HUES64 (cell line): ENCODE results near the gene DOCK2.
A peak's percentile ranks its signal among the peaks of the same experiment; 100 is the strongest.

Source experiments
- H3K27ac ChIP-seq: 2 replicates; pipeline ENCODE4 v1.7.0; 2013; ENCODE audit warnings: low read depth, low read length, inconsistent platforms
- H3K27me3 ChIP-seq: 2 replicates; pipeline ENCODE4 v1.6.1; 2013; ENCODE audit warnings: mild to moderate bottlenecking, low read length; ENCODE audit not compliant: insufficient read depth
- H3K36me3 ChIP-seq: 2 replicates; pipeline ENCODE4 v1.6.1; 2013; ENCODE audit warnings: mild to moderate bottlenecking, low read length; ENCODE audit not compliant: insufficient read depth
- H3K4me1 ChIP-seq: 2 replicates; pipeline ENCODE4 v1.6.1; 2013; ENCODE audit warnings: mild to moderate bottlenecking, low read length, moderate library complexity; ENCODE audit not compliant: insufficient read depth
- H3K4me3 ChIP-seq: 2 replicates; pipeline ENCODE4 v1.5.1; 2013; ENCODE audit warnings: mild to moderate bottlenecking, low read length, moderate library complexity
- H3K9ac ChIP-seq: 2 replicates; pipeline ENCODE4 v1.6.1; 2013; ENCODE audit warnings: mild to moderate bottlenecking, low read depth, low read length
- H3K9me3 ChIP-seq: 2 replicates; pipeline ENCODE4 v1.6.1; 2013; ENCODE audit warnings: low read depth, low read length; ENCODE audit not compliant: insufficient read depth
- WGBS: fragments of 150-250, 120-280 bp; methylation state at CpG from one replicate; pipeline ENCODE4 v1.1.7; 2013; ENCODE audit warnings: missing lambda C conversion rate; 5-methylcytosine and 5-hydroxymethylcytosine counted together

DOCK2 gene

DNA sequence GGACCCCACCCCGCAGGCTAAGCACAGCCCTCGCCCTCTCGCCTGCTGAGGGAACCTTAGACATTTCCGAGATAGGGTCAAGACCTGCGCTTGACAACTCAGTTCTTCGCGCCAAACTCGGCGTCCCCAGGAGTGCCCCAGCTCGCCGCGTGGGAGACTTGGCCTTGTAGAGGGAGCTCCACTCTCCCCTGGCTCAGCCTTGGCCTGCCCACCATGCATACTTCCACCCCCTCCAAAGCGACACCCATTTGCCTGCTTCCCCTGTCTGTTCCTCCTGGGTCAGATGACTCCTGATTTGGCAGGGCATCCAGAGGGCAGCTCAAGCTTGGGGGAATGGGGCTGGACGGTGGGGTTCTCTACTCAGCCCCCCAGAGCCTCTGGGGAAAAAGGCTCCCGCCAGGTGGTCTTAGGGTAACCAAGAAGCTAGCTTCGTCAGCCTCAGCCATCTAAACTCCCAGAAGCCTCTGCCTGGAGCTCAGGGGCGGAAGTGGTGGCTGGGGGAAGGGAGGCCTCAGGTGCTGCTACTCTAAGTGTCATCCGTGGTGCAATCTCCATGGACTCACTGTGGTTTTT lies 560 bp downstream of the DOCK2 start:
- peaks cover 22% of the 10 kb centered on the region for H3K27me3 ChIP-seq
- peaks cover 13% of the 10 kb centered on the region for H3K9me3 ChIP-seq
- H3K27ac ChIP-seq = no peak overlapping the region
- 32% methylated on average over 18 of the region's 18 CpGs for WGBS
- no peaks in the 10 kb centered on the region for H3K4me1 ChIP-seq
- H3K4me3 ChIP-seq = peak overlapping the region; percentile 54
- no peaks in the 10 kb centered on the region for H3K36me3 ChIP-seq
- no peak overlapping the region for H3K9ac ChIP-seq

DNA sequence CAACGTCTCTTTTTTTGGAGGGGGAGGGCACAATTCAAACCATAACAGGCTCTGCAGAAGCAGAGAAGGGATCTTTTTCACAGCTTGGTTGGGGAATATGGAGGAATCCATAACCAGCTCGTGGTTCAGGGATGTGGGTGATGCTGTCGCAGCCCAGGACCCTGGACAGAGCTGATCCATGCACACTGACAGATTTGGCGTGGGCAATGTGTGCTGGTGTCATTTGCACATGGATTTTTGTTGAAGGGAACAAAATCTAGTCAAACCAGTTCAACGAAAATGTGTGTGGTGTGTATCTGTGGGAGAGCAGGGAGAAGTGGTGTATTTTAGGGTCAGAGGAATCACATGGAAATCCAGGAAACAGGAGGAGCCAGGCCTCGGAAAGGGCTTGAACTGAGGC lies 4.2 kb downstream of the DOCK2 start:
- 66% methylated on average over 6 of the region's 6 CpGs for WGBS
- H3K27ac ChIP-seq = no peak overlapping the region
- H3K9me3 ChIP-seq = peaks cover 6% of the 10 kb centered on the region
- no peaks in the 10 kb centered on the region for H3K36me3 ChIP-seq
- no peak overlapping the region for H3K9ac ChIP-seq
- peaks cover 18% of the 10 kb centered on the region for H3K27me3 ChIP-seq
- H3K4me3 ChIP-seq = no peak overlapping the region
- H3K4me1 ChIP-seq = no peaks in the 10 kb centered on the region

DNA sequence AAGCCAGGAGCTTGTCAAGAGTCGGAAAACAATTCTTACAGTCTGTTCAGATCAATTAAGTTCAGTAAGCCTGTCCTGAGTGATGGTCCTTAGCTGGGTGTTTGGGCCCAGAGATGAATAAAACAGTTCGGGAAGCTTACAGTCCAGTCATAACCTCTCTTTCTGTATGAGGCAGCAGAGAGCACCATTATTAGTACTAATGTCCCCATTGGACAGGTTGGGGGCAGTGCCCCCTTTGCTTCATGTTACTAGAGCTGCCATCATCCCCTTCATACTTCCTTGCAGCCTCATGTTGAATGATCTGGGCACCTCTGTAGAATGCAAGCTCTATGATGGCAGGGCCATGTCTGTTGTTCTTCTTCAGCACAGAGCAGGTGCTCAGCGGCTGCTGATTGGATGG lies 9.8 kb downstream of the DOCK2 start:
- Histone ChIP-seq H3K36me3 (no peaks in the 10 kb centered on the region), H3K9ac (no peak overlapping the region), H3K4me1 (0 out of 2 replicates have a peak, but pooled peaks cover 9% of the 10 kb centered on the region), H3K27me3 (no peaks in the 10 kb centered on the region), H3K9me3 (no peaks in the 10 kb centered on the region), H3K27ac (no peak overlapping the region), H3K4me3 (no peak overlapping the region)
- WGBS = 93% methylated on average over 3 of the region's 3 CpGs

DNA sequence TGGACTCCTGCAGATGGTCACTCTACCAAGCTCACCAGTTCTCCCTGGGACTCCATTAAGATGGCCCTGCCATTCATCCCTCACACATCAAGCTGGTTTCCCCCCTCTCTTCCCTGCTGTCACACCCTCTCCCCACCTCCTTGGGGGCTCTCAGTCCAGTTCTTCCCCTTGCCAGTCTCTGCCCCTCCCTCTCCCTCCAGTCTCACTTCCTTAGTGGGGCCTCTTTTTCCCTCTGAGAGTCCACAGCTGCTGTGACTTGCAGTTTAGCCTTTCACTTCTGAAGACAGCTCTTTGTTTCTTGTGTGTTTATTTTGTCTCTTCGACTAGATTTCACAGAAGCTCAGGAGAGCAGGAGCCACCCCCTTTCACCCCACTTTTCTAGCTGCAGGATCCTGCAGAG lies 10.5 kb downstream of the DOCK2 start:
- WGBS = 90% methylated on average over 1 of the region's 1 CpG
- H3K9ac ChIP-seq = no peak overlapping the region

DNA sequence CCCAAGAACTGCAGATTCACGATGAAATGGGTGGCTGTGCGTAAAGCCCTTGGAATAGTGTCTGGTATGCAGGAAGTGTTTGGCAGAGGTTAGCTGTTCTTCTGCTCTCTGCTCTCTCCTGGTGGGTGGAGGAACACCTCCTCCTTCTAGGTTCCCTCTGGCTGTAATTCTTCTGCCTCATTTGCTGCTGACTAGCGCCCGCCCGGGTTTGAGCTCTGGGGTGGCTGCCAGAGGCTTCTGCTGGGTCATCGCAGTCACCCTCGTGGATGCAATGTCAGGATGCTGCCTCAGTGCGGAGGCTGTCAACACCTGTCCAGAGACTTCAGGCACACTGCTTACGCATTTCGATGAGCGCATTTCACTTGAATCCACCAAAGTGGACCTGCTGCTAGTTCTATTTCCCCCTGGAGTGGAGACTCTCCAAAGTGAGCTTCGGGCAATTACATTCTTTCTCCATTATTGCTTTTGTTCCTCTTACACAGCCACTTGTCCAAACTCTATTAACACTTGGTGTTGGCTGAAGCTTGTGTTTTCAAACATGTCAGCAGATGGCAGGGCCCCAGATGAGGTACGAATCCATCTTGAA lies 11.7 kb downstream of the DOCK2 start:
- H3K9ac ChIP-seq = no peak overlapping the region
- H3K9me3 ChIP-seq = no peaks in the 10 kb centered on the region
- WGBS = 93% methylated on average over 12 of the region's 13 CpGs
- H3K27ac ChIP-seq = no peak overlapping the region
- no peaks in the 10 kb centered on the region for H3K27me3 ChIP-seq
- no peak overlapping the region for H3K4me3 ChIP-seq
- 0 out of 2 replicates have a peak, but pooled peaks cover 9% of the 10 kb centered on the region for H3K4me1 ChIP-seq
- H3K36me3 ChIP-seq = no peaks in the 10 kb centered on the region

More for the DNA sequence above, 10.5 kb downstream of the DOCK2 start:
- Histone ChIP-seq H3K4me1 (0 out of 2 replicates have a peak, but pooled peaks cover 9% of the 10 kb centered on the region), H3K4me3 (no peak overlapping the region), H3K27ac (no peak overlapping the region), H3K9me3 (no peaks in the 10 kb centered on the region), H3K36me3 (no peaks in the 10 kb centered on the region), H3K27me3 (no peaks in the 10 kb centered on the region)

DNA sequence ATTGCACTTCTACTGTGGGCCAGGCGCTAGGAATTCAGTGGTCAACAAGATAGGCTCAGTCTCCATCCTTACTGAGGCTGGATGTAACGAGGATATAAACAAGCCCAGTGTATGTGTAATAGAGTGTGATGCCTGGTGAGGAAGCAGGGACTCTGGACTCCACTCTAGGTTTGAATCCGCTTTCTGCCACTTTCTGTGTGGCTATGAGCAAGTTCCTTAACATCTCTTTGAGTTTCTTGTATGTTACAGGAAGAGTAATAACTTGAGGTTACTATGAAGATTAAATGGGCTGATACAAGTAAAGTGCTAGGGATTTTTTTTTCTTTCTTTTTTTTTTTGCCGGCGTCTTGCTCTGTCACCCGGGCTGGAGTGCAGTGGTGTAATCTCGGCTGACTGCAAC lies 12.4 kb downstream of the DOCK2 start:
- 95% methylated on average over 7 of the region's 7 CpGs for WGBS
- Histone ChIP-seq H3K4me1 (0 out of 2 replicates have a peak, but pooled peaks cover 9% of the 10 kb centered on the region), H3K36me3 (no peaks in the 10 kb centered on the region), H3K9ac (no peak overlapping the region), H3K27ac (no peak overlapping the region), H3K9me3 (no peaks in the 10 kb centered on the region), H3K4me3 (no peak overlapping the region), H3K27me3 (no peaks in the 10 kb centered on the region)

DNA sequence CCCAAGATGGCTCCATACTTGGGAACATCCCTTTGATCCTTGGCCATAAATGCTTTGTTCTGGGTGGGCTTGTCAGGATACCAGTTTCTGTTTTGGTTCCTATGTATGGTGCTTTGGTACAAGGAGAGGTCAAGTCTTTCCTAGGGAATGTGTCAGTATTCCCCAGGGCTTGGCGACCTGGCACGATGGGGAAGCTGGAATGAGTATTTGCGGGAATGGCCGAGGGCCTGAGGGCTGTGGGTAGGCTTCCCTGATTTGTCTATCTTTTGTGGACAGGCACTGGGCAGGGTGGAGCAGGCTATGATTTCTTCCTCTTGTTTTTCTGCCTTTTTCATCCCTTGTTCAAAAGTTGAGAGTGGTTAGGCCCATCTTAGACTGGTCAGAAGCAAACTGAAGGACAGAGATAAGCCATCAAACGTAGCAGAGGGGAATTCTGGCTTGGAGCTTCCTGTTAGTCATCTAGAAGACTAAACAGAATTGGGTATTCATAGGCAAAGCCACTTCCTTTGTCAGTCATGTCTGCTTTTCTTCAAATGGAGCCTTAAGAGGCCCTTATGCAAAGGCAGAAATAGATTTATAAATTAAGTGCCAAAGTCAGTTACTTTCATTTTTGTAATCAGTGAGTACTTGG lies 13.7 kb downstream of the DOCK2 start:
- no peaks in the 10 kb centered on the region for H3K27me3 ChIP-seq
- 90% methylated on average over 5 of the region's 5 CpGs for WGBS
- no peak overlapping the region for H3K9ac ChIP-seq
- H3K4me1 ChIP-seq = 0 out of 2 replicates have a peak, but pooled peaks cover 9% of the 10 kb centered on the region
- H3K27ac ChIP-seq = no peak overlapping the region
- H3K9me3 ChIP-seq = no peaks in the 10 kb centered on the region
- no peak overlapping the region for H3K4me3 ChIP-seq
- no peaks in the 10 kb centered on the region for H3K36me3 ChIP-seq

DNA sequence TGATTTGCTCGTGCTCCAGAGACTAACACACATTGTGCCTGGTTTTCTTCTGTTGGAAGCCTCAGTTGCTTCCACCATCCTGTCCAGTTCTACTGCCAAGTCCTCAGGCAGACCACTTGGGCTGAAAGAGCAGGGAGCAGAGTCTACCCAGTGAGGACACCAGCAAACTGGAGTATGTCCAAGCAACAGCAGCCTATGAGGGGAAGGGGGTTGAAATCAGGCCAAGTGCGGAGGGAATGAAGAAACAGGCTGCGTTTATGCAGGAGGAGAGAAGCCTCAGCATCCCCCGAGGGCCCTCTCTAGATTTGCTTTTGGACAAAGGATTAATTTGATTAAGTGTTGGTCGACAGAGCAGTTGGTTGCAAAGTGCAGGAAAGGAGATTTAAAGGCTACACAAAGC lies 14.5 kb downstream of the DOCK2 start:
- no peaks in the 10 kb centered on the region for H3K9me3 ChIP-seq
- no peak overlapping the region for H3K27ac ChIP-seq
- no peak overlapping the region for H3K4me3 ChIP-seq
- no peaks in the 10 kb centered on the region for H3K27me3 ChIP-seq
- 85% methylated on average over 5 of the region's 5 CpGs for WGBS
- no peak overlapping the region for H3K9ac ChIP-seq
- H3K4me1 ChIP-seq = 0 out of 2 replicates have a peak, but pooled peaks cover 9% of the 10 kb centered on the region
- no peaks in the 10 kb centered on the region for H3K36me3 ChIP-seq

DNA sequence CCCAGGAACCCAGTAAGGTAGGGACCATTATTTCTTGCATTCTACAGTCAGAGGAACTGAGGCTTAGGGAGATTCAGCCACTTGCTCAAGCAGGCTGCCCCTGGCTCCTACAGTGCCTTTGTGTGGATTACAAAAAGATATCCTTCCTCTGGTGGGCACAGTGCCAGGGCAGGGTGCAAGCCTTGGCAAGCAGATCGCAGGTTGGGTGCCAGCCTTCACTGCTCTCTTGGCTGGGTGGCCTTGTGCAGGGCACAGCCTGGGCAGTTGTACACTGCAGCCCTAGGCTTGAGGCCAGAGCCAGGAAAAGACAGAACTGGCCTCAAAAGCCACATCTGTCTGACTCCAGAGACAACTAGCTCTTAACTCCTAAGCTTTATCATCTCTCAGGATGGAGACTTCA lies 15.0 kb downstream of the DOCK2 start:
- WGBS = 91% methylated on average over 1 of the region's 1 CpG
- Histone ChIP-seq H3K9ac (no peak overlapping the region), H3K27me3 (no peaks in the 10 kb centered on the region), H3K27ac (no peak overlapping the region), H3K4me3 (no peak overlapping the region), H3K36me3 (no peaks in the 10 kb centered on the region), H3K4me1 (0 out of 2 replicates have a peak, but pooled peaks cover 9% of the 10 kb centered on the region), H3K9me3 (no peaks in the 10 kb centered on the region)

DNA sequence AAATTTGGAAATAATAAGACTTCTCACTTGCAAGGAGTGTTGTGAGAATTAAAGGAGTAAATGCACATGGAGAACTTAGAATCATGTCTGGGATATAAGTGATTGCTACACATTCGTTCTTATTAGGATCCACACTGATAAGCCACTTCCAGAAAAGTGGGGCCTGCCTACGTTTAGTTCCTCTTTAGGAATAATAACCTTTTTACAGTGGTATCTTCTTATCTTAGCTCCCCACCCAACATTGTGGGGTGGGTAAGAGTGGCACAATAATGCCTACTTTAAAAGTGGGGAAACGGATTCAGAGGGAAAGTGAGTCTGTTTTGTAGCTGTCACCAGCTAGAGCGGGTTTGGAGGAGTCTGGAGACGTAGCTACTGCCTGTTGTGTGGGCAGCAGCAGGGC lies 16.0 kb downstream of the DOCK2 start:
- H3K27ac ChIP-seq = no peak overlapping the region
- H3K36me3 ChIP-seq = no peaks in the 10 kb centered on the region
- H3K4me3 ChIP-seq = no peak overlapping the region
- 92% methylated on average over 4 of the region's 5 CpGs for WGBS
- H3K4me1 ChIP-seq = 0 out of 2 replicates have a peak, but pooled peaks cover 9% of the 10 kb centered on the region
- no peaks in the 10 kb centered on the region for H3K27me3 ChIP-seq
- H3K9ac ChIP-seq = no peak overlapping the region
- no peaks in the 10 kb centered on the region for H3K9me3 ChIP-seq

DNA sequence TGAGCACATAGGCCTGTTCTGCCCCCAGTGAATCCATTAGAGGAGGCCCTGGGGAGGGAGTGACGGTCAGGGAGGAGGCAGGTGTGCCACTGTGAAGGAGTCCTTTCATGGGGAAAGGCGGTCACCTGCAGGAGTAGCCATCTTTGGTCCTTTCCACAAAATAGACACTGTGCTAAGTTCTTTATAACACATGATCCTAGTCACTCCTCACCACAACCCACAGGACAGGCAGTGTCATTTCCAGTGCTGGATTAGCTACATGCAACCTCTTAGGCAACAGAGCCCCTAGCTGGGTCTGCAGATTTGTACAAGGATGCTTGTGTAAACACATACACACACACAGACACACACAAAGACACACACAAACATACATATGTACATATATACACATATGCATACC lies 18.3 kb downstream of the DOCK2 start:
- H3K9me3 ChIP-seq = no peaks in the 10 kb centered on the region
- H3K27me3 ChIP-seq = no peaks in the 10 kb centered on the region
- H3K4me3 ChIP-seq = no peak overlapping the region
- 100% methylated on average over 2 of the region's 2 CpGs for WGBS
- no peaks in the 10 kb centered on the region for H3K36me3 ChIP-seq
- H3K9ac ChIP-seq = no peak overlapping the region
- no peak overlapping the region for H3K27ac ChIP-seq
- H3K4me1 ChIP-seq = 0 out of 2 replicates have a peak, but pooled peaks cover 9% of the 10 kb centered on the region
